ENCODE results near the gene MOB2.

DNA sequence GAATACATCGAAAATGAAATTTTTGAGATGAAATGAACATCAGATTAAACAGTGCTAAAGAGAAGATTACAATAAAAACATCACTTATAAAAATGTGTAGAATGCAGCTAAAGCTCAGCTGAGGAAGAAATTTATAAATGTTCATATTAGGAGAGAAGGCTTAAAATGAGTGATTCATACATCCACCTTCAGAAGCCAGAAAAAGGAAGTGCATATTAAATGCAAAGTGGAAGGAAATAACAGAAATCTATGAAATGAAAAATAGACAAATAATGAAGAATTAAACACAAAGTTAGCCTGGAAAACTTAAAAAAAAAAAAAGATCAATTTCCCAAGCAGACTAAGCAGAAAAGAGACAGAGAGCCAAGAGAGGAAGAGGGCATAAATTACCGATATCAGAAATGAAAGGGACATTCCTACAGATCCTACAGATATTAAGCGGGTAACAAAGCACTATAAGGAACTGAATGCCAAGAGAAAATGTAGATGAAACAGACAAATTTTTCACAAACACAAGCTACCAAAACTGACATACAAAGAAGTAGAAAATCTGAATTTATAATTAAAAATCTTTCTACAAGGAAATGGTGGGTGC is 7.2 kb upstream of the MOB2 start:
- TF ChIP-seq, protein P1, sequence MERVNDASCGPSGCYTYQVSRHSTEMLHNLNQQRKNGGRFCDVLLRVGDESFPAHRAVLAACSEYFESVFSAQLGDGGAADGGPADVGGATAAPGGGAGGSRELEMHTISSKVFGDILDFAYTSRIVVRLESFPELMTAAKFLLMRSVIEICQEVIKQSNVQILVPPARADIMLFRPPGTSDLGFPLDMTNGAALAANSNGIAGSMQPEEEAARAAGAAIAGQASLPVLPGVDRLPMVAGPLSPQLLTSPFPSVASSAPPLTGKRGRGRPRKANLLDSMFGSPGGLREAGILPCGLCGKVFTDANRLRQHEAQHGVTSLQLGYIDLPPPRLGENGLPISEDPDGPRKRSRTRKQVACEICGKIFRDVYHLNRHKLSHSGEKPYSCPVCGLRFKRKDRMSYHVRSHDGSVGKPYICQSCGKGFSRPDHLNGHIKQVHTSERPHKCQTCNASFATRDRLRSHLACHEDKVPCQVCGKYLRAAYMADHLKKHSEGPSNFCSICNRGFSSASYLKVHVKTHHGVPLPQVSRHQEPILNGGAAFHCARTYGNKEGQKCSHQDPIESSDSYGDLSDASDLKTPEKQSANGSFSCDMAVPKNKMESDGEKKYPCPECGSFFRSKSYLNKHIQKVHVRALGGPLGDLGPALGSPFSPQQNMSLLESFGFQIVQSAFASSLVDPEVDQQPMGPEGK (CRISPR knock-in tag; IDR thresholded peaks at IDR 0.05; ENCODE audit: borderline replicate concordance): no peak
- TF ChIP-seq BACH2 (CRISPR knock-in tag; IDR thresholded peaks at IDR 0.05; ENCODE audit: borderline replicate concordance) (no peak), ISL1 (CRISPR knock-in tag; IDR thresholded peaks at IDR 0.05) (no peak), ZNF70 (CRISPR knock-in tag; IDR thresholded peaks at IDR 0.05) (no peak), ZFP3 (CRISPR knock-in tag; IDR thresholded peaks at IDR 0.05) (no peak), OSR1 (CRISPR knock-in tag; IDR thresholded peaks at IDR 0.05) (no peak), ARNTL (CRISPR knock-in tag; IDR thresholded peaks at IDR 0.05; ENCODE audit: borderline replicate concordance, low read depth) (no peak)
